ENCODE results near the gene ACTA1.
"Not testable (repeated sequence)": the region's sequence is repeated elsewhere in the genome, so short reads cannot be mapped to it uniquely, and the experiment has no call there.

The ACTA1 gene

DNA sequence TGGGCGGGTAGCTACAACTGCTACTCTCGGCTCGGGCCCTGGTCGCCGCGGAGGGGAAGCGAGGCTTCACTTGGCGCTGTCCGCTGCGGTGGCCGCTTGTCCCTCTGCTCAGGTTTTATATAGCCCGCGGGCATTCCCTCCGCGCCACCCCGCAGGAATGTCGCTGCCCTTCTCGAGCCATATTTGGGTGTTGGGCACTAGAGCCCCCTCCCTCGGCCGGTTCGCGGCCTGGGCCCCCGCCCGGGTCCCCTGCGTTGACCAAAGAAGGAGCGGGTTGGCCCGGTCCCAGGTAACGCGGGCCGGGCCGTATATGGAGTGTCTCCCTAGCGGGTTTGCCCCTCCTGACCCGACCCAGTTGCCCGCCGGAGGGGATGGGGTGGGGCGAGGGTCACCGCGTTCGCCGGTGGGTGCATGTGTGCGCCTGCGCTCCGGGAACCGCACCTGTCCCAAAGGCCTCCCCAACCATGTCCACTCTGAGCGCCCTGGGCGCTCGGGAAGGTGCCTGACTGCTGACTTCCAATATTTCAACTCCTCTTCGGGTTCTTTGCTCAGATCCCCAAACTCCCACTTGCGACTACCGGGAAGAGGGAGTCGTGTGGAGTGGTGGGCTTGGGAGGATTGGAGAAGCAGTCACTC, at the start of gene ACTA1:
ACTA1 (minus strand) TSS at position 90 of the 636 bp plus-strand sequence. CDS start 979 bp downstream, outside the sequence.
- DNase-seq, result no peak

DNA sequence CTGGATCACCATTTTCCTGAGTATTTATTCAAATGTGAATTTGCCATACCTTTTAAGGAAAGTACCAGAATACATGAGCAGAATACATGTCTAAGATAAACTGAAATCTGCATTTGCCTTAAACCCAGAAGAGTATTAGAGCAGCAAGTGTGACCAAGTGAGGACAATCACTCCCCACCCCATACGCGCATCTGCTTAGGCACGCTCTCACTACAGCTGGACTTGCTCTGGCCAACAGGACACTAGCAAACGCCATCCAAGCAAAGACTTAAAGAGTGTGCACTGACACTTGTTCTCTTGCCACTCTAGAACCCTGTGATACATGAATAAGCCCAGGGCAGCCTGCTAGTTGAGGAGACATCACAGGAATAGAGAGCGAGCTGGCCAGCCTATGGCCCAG, 48.6 kb upstream of the ACTA1 start:
- no peak for DNase-seq

DNA sequence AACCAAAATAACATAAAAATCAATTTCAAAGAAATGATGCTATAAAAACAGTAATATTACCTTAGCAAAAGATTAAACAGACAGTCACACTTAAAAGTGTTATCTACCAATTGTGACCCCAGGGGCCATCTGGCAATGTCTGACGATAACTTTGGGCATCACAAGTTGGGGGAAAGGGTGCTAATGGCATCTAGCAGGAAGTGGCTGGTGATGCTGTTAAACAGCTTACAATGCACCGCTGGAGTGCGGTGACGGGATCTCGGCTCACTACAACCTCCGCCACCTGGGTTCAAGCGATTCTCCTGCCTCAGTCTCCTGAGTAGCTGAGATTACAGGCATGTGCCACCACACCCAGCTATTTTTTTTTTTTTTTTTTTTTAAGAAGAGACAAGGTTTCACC, 46.6 kb upstream of the ACTA1 start:
- no peak for DNase-seq

DNA sequence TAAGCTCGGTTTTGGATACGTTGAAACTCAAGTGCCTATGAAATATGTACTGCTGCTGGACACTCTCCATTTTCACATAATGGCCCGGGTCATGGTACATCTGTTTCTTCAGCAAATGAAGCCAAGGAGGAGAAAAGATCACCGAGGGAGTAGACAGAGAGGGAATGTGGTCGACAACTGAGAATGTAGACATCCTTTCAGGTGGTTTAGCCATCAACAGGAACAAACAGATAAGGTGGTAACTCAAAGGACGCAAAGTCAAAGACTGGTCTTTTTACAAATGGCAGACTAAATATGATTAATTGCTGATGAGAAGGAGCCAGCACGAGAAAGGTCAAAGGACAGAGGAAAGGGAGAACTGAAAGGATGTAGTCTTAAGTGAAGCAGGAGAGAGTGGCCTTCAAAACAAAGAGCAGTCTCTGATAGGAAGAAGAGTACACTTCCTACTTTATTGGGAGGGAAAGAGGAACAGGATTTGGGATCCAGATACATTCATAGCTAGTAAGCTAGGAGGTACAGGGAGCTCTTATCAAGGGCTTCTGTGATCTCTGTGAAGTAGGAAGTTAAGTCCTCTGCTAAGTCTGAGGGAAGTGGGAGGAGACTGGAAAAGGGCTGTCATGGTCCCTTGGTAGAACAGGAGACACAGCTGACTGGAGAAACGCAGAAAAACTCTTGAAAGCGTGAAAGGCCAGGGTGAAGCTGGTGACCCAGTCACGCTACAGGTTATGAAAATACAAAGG, 45.9 kb upstream of the ACTA1 start:
- DNase-seq, result no peak

DNA sequence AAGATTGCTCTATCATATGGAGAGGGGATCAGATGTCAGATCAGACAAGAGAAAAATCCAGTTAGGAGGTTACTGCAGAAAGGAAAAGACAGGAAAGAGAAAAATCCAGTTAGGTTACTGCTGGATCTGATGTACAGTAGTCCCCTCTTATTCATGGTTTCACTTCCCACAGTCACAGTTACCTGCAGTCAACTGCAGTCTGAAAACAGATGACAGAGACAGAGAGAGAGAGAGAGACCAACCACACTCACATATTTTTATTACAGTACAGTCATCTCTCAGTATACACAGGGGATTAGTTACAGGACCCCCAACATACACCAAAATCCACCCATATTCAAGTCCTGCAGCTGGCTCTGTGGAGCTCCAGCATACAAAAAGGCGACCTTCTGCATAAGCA, 45.0 kb upstream of the ACTA1 start:
- DNase-seq, result no peak

DNA sequence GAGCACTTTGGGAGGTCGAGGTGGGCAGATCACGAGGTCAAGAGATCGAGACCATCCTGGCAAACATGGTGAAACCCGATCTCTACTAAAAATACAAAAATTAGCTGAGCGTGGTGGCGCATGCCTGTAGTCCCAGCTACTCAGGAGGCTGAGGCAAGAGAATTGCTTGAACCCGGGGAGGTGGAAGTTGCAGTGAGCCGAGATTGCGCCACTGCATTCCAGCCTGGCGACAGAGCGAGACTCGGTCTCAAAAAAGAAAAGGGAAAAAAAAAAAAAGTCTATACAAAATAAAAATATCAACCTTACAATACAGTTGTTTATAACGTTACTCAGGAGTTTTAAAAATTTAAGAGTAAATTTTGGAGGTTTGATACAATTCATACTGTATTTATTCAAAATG, 42.0 kb upstream of the ACTA1 start:
- not testable (repeated sequence) for DNase-seq

DNA sequence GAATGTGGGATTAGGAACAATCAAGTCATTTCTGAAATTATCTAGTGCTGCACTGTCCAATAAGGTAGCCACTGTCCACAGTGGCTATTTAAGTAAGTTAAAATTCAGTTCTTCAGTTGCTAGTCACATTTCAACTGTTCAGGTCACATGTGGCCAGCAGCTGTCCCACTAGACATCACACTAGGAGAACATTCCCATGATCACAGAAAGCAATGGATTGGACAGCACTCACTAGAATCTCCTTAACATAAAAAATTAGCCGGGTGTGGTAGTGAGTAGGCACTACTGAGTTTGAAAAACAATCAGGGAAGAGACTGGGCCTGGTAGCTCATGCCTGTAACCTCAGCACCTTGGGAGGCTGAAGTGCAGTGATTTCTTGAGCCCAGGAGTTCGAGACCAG, 40.6 kb upstream of the ACTA1 start:
- DNase-seq, result no peak

DNA sequence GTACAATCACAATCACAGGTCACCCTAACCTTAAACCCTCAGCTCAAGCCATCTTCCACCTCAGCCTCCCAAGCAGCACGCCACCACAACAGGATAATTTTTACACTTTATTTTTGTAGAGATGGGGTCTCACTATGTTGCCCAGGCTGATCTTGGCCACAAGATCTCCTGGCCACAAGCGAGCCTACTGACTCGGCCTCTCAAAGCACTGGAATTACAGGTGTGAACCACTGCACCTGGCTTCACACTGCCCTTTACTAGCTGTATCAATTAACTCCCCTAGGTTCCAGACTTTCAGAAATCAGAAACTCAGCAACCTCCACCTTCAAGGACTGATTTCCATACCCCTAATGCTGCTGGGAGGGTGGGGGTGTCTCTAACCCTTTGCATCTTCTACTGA, 37.3 kb upstream of the ACTA1 start:
- no peak for DNase-seq

DNA sequence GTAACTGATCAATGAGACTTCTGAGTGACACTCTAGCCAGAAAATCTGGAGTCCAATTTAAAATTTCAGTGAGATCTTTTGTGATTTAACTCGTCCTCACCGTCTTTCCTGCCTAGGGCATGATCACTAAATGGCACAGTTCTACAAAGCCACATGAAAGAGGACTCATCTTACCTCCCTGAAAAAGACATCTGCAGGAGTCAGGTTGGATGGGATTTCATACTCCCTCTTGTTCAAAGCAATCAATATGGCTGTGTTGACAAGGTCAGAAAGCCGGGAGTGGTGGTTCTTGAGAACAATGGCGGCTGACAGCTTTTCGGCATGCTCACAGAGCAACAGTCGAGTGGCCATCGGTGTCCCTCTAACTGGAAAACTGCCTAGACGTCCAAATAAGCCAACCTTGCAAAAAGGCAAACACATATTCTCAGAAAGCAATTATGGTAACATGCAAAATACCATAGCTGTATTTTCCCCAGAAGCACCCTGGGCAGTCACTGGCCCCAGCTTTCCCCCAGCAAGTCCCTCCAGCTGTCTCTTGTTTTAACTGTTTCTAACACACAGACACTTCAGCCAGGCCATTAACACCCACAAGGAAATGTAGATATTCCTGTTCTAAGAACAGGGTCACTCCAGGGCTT, 36.6 kb upstream of the ACTA1 start:
- no peak for DNase-seq

DNA sequence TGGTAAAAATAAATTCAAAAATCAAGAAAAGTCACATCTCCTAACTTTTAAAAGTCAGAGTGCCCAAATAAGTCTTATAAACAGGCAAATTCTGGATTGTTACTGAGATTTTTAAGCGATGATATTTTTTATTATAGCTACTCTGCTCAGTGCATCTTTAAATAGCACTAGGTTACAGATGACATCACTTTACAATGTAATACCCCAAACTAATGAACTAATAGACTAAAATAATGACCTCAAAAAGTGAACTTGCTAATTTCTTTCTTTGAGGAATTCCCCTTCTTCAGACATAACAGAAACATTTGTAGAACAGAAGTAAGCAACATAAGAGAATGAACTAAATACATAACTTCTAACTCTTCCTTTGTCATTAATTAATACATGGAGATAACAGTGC, 33.0 kb upstream of the ACTA1 start:
- no peak for DNase-seq

DNA sequence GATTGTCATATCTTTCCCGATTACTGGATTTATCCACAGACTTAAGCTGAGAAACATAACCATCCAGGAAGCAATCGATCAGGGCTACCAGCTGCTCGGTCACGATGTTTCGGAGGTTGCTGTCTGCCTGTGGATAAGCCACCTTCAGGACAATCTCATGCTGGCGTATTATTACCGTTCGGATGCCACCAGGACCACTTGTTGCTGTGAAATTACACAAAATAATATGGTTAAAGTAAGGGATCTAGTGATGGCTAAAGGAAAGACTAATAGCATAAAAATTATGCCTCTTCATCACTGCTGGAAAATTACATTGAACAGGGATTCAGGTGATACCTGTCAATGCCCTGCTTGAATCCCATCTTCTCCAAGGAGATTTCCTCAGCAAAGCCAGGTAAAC, 30.8 kb upstream of the ACTA1 start:
- no peak for DNase-seq

DNA sequence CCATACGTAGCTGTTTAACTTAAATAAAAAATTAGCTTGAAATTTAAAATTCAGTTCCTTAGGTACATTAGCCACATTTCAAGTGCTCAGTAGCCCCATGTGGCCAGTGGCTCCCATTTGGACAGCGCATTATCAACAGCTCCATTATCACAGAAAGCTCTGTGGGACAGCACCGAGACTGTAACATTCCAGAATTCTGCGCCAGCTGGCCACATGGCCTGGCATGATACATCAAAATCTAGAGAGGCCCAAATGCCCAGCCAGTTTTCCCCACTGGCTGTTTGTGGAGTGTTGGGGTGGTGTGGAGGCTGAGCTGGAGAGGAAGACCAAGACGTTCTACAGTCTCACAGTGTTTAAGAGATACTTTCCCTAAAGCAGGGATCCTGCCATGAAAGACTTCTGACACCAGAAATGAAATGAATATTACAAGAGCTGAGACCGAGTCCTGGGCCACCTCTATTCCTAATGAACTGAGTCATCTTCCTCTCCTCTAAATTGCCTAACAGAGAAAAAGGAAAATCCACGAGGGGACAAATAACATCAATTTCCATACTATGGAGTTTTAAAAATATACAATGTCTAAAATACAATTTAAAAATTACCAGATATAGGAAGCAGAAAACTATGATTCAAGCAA, 27.3 kb upstream of the ACTA1 start:
- DNase-seq, result no peak

DNA sequence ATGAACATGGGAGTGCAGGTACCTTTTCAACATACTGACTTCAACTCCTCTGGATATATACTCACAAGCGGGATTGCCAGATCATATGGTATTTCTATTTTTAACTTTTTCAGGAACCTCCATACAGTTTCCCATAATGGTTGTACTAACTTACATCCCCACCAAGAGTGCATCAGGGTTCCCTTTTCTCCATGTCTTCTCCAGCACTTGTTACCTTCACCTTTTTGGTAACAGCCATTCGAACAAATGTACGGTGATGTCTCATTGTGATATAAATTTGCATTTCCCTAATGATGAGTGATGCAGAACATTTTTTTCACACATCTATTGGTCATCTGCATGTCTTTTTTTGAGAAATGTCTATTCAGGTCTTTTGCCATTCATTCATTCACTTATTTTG, 25.9 kb upstream of the ACTA1 start:
- DNase-seq, result no peak

DNA sequence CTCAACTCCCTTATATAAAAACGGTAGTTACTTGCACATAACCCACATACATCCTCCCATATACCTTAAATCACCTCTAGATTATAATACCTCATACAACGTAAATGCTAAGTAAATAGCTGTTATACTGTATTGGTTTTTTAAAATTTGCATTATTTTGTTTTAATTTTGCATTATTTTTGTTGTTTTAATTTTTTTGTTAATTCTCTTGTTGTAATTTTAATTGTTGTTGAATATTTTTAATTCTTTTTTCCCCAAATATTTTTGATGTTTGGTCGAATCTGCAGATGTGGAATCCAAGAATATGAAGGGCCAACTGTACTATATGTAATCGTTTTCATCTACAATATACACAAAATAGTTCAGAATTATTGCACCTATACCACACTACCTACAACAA, 23.5 kb upstream of the ACTA1 start:
- DNase-seq, result no peak

DNA sequence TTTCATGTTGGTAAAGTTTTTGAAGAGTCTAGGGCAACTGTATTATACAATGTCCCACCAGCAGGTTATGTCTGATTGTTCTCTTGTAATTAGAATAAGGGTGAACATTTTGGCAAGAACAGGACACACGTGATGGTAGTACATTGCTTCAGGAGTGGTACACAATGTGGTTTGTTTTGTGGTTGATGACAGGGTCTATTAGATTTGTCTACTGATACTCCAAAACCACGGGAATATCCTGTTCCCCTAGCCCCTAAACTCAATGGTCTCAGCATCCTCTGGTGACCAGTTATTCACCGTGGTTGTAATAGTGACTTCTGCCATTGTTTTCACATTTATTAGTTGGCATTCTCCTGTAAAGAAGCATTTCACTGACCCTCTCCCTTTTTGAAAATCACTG, 22.1 kb upstream of the ACTA1 start:
- no peak for DNase-seq

DNA sequence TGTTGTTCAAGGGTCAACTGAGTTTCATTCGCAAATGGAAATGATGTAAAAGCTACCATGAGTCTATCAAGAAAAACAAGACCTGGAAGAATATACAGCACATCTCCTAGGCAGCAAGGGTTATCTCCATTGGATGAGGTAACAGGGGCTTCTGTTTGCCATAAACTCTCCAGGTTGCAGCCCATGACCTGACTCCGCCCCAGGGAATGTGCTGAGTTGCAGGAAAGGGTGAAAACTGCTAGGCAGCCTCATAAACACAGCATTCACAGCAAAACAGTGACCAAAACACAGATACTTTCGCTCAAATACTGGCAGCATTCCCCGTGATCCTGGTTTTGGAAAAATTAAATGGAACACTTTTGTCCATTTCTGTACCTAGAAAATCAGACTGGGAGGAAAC, 20.2 kb upstream of the ACTA1 start:
- no peak for DNase-seq

DNA sequence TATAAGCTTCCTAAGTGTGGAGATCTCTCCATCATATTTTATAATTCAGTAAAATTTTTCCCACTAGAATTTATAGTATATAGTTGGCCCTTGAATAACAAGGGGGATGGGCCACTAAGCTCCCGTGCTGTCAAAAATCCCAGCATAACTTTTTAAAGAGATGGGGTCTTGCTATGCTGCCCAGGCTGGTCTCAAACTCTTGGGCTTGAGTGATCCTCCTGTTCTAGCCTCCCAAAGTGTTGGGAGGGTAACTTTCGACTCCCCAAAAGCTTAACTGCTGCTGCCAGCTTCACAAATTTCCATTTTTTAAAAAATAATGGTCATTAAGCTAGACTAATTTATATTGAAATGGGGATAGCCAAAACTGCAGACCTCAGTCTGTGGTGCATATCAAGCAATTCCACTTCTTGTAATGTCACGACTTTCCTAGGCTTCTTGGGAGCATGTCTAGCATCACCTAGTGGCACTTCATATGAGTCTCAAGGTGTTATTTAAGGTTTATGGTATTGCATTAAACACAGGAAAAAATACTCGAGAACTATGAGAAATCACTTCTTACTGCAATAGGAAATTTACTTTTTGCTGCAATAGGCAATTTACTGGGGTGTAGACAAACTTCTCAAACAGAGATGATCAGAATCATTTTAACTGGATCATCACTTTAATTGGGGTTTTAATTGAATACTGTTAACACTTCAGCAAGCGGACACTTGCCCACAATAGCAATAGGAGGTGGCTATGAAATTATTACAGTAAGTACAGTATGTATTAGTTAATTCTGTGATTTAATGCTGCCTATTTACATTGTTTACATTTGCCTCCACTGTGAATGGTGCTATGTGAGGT, 19.3 kb upstream of the ACTA1 start:
- no peak for DNase-seq

DNA sequence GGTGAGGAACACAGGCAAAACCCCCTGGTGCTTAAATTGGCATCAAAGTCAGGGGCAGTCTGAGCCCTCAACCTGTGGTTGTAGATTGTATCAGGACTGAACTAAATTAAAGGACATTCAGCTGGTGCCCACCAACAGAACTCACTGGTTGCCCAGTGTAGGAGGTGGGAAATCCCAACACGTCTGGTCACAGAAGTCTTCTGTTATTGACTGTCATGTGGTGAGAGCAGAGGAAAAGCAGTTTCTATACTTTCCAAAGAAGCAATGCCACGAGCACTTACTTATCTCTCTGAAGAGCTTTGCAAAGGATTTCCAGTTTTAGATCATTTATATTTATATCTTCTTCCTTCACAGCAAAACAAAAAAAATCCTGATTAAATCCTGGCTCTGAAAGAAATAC, 15.0 kb upstream of the ACTA1 start:
- DNase-seq, result no peak

DNA sequence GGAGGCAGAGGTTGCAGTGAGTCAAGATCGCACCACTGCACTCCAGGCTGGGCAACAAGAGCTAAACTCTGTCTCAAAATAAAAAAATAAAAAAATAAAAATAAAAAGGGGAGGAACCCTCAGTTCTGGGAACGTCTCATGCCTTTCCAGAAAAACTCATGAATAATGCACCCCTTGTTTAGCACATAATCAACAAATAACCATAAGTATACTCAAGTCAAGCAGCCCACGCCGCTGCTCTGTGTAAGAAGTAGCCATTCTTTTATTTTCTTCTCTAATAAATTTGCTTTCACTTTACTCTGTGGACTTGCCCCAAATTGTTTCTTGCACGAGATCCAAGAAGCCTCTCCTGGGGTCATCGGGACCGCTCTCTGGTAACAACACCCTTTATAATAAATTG, 14.5 kb upstream of the ACTA1 start:
- DNase-seq, result no peak

DNA sequence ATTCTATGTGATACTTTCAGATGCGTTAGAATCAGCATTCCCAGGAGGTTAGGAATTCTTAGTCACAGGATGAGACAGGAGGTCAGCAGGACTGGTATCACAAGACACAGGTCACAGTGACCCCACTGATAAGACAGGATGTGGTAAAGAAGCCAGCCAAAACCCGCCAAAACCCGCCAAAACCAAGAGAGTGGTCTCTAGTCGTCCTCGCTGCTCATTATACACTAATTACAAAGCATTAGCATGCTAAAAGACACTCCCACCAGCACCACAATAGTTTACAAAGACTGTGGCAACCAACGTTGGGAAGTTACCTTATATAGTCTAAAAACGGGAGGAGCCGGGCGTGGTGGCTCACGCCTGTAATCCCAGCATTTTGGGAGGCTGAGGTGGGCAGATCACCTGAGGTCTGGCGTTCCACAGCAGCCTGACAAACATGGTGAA, 13.9 kb upstream of the ACTA1 start:
- no peak for DNase-seq

DNA sequence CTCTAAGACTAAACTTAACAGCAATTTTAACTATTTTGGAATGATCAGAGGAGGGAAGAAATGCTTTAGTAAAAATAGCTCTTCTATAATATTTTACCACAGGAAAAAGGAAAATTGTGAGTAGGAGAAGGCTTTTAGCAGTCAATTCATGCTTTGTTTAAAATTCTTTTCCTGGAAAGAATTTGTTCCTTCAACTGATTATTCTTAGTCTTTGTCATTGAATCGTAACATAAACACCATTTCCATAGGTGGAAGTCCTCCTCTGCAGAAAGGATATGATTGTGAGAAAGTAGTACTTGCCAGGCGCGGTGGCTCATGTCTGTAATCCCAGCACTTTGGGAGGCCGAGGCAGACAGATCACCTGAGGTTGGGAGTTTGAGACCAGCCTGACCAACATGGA, 11.9 kb upstream of the ACTA1 start:
- no peak for DNase-seq

DNA sequence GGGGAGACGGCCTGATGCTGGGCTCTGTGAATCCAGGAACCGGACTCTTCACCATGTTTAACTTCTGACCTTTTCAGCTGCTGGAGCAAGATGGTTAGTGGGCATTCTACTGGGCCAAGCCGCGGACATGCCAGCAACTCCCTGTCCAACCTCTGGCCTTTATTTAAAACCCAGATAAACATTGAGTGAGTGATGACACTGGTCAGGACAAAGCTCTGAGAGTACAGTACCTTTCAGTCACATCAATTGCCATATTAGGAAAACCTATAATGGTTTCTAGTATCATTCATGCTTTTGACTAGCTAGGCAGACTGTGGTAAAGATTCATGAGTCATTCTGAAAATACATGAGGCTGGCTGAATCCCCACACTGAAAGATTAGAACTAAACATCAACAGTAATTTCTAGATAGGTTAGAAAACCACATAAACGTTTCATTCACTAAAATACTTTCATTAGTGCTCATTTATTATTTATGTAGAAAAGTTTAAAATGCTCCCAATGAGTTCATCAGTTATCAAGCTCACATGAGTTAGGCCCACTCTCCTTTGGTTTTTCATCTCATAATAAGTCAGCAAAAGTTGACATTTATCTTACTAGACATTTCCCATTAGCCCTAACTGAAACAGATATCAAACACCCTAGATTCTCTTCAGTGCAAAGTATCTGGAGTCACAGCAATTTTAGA, 7.1 kb upstream of the ACTA1 start:
- no peak for DNase-seq

All from NCI-H187 (cell line).